GM21723 (cell line): ENCODE results near the gene NBEAL2.
"Not testable (repeated sequence)": the region's sequence is repeated elsewhere in the genome, so short reads cannot be mapped to it uniquely, and the experiment has no call there.

Experiments
- ATAC-seq: cut with Tn5 transposase; IDR thresholded peaks from one replicate; pipeline ENCODE4 v1.9.1; 2021; ENCODE audit warnings: mild to moderate bottlenecking, moderate library complexity; ENCODE audit not compliant: unreplicated experiment

The NBEAL2 gene

GRCh38 chr3:46959161-46959511 is 20.3 kb upstream of the NBEAL2 start:
- no peak for ATAC-seq

DNA sequence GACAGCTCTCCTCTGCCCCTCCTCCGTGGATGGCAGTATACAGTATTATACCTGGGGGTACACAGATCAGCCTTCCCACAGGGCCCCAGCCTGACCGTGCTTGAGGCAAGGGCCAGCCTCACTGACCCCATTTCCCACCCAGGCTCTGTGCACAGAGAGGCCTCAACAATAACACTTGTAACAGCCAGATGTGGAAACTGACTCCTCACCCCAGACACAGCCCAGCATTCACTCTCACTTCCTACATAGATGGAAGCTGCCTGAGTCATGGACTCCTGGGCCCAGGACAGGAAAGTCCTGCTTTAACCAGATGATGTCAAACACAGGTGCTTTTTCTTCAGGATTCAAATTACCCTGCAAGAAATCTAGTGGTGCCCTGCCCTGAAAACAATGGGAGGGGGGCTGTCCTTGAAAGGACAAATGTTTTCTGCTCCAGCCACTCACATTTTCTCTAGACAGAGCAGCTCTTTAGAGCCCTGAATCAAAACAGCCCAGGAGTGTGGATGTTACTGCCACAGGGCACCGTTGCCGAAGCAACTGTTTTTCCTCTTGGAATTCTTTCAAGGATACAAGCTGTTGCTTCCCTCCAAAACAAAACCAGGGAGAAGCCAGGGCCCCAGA is 19.3 kb upstream of the NBEAL2 start:
- no peak for ATAC-seq

DNA sequence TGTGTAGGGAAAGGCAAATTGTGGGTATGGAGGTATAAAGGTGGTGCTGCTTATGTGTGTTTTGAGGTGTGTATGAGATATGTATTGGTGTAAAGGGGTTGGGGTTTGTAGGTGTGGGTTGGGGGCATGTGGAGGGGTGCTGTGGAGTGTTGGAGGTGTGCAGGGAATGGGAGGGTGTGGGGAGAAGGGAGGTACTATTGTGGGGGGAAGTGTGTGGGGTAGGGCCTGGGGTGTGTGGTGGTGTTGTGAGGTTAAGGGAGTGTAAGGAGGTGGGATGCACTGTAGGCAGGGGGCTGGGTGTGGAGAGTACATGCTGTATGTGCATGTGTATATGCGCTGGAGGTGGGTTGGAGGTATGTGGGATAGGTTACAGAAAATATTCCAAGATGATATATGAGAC is 18.6 kb upstream of the NBEAL2 start:
- ATAC-seq = no peak

GRCh38 chr3:46962427-46962826 is 17.0 kb upstream of the NBEAL2 start:
- ATAC-seq = no peak

DNA sequence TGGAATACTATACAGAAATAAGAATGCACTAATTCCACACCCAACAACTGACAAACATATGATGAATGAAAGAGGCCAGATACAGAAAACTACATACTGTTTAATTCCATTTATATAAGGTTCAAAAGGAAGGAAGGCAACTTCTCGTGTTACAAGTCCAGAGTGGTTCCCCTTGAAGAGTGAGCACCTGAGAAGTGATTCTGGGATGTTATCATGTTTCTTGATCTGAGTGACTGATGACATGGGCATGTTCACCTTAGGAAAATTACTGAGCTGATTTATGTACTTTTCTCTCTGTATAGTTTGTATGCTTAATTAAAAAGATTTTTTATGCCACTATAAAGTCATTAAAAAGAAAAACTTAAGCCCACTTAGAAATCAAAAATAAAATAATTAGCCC is 16.5 kb upstream of the NBEAL2 start:
- ATAC-seq = no peak

GRCh38 chr3:46964038-46964590 is 15.4 kb upstream of the NBEAL2 start:
- ATAC-seq = not testable (repeated sequence)

DNA sequence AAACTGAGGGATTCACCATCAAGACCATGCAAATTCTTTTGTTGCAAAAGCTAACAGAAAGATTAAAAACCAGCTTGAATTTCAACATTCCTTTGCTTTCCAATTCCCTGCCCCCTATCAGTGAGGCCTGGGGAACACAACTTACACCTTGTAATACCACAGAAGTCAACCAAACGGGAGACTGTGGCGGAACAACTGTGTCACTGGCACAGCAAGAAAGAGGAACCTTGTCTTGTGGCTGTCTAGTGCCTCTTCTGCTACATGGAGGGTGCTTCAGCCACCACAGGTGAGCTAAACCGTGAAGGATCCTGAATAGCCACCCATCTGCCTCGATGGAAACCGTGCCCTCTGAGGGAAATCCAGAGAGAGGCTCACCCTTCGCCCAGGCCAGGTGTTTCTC is 14.3 kb upstream of the NBEAL2 start:
- ATAC-seq = peak; percentile 55

GRCh38 chr3:46966811-46967210 is 12.7 kb upstream of the NBEAL2 start:
- ATAC-seq = no peak

- ATAC-seq = no peak
These were observed 10.6 kb upstream of the NBEAL2 start for GRCh38 chr3:46968783-46969428.

- ATAC-seq = no peak
These were observed 8.9 kb upstream of the NBEAL2 start for GRCh38 chr3:46970391-46971091.

DNA sequence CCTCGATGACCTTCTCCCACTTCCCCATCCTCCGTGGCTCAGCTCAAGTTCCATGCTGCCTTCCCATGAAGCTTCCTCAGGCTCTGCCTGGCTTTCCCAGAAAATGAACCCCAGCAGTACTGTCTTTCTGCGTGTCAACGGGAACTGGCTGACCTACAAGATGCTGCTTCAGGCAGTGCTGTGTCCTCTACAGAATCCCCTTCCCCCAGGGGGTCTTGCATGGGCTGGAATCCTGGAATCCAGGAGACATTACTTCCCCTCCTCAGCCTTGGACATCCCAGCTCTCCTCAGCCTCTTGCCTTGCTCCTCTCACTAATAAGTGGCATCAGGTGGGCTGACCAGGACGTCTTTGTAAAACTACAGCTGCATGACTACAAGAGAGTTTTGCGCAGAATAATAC is 8.3 kb upstream of the NBEAL2 start:
- no peak for ATAC-seq

DNA sequence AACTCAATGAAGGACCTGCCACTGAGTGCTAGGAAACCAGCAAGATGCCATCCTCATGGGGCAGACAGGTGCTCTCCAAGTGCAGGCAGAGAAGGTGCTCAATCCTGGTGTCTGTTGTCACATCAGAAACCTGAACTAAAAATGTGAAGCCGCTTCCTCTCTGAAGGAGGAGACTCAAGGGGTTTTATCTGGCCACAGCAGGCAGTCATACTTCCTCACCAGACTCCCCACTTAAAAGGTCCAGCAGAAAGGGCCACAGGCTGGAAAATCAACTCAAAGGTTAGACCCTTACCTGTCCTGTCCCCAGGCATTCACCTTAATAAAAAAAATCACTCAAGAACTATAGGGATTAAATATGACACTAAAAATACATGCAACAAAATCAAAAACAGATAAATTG is 7.7 kb upstream of the NBEAL2 start:
- no peak for ATAC-seq

- ATAC-seq = no peak
These were observed 7.1 kb upstream of the NBEAL2 start for GRCh38 chr3:46972396-46972795.

- ATAC-seq = no peak
These were observed 4.9 kb upstream of the NBEAL2 start for GRCh38 chr3:46974421-46975171.

- peak; percentile 54 for ATAC-seq
These were observed 2.9 kb upstream of the NBEAL2 start, which contains the start of gene CCDC12 for GRCh38 chr3:46976326-46977190. TSS of gene CCDC12 (minus strand) at chr3:46976745. CDS start at chr3:46976732, 13 bp downstream.

DNA sequence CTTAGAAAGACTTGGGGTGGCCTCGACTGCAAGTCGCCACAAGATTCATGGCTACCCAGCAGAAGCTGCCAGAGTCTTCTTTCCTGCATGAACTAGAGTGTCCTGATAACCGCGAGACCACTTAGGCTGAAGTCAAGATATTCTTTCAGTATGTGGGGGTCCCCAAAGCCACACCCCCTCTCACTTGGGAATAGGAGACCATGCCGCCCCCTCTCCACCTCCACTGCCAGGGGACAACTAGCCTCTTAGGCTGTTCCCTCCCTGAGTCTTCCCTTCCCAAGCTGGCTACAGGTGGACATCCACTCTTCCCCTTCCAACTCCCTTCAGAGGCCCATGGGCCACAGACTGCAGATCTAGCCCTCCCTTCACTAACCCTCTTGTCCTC is 1.7 kb upstream of the NBEAL2 start:
- no peak for ATAC-seq

- no peak for ATAC-seq
These were observed 1.1 kb upstream of the NBEAL2 start for GRCh38 chr3:46978381-46978780.

- ATAC-seq = peak; percentile 1
These were observed 562 bp downstream of the NBEAL2 start for GRCh38 chr3:46979958-46980497.

DNA sequence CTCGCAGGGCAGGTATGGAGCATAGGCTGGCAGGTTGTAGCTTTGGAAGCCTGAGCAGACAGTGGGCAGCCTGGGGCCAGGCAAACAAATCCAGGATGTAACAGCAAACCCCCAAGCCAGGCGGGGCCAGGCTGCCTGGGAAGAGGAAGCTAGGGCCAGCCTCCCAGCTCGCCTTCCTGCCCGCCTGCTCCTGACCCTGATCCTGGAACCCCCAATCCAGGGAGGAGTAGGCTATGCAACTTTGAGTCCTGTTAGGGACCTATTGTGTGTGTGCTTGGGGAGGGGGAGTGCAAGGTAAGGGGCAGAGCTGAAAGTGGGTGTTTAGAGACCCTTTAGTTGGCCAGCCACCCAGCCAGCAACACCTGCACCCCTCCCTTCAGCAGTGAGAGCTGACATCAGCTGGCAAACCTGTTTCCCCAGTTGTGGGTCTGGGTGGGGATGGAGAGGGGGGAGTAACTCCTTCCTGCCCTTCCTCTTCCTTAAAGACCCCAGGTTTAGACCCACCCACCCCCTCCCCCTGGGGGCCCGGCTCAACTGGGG is 2.5 kb downstream of the NBEAL2 start:
- ATAC-seq = no peak

DNA sequence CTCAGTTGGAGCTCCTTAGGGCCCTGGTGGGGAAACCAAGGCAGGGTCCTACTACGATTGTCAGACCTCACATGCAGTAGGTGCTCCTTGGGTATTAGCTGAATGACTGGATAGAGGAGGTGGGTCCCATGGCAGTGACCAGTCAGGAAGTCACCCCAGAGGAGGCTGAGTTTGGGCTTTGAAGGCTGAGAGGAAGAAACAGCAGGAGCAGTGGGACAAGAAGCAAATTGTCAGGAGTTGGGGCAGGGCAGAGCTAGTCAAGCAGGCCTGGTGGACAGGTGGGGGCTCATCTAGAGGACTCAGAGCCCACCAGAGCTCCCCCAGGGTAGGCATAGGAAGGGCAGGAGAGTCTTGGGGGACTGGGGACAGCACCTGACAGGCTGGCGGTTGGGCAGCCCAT is 3.1 kb downstream of the NBEAL2 start:
- ATAC-seq = no peak
